Keratinocyte (primary cell): Measurements from ENCODE around the gene SIGLEC15. TPM values are rescaled to one million over a fixed set of nuclear protein-coding genes. Genes with fewer than 3 reads are reported as not detected.

Experiments
- DNase-seq: peaks from one replicate; pipeline ENCODE4 v3.0.0-alpha.2; 2011; ENCODE audit warnings: low read depth, missing footprints, low spot score
- FAIRE-seq: peaks from 2 replicates; lab custom pipeline; 2011; peaks lifted over from hg19 to GRCh38; lab: Jason Lieb, UNC
- H2AFZ ChIP-seq: 2 replicates; pipeline ENCODE4 v1.6.0; 2012; ENCODE audit warnings: low read length, control low read depth, inconsistent platforms; ENCODE audit not compliant: control insufficient read depth
- H3K27ac ChIP-seq: 2 replicates; pipeline ENCODE4 v1.5.1; 2011; ENCODE audit warnings: low read length; ENCODE audit not compliant: control insufficient read depth, insufficient read depth
- H3K27me3 ChIP-seq: 3 replicates; pipeline ENCODE4 v1.6.0; 2011; ENCODE audit warnings: low read length; ENCODE audit not compliant: control insufficient read depth, insufficient read depth; ENCODE audit errors: extremely low read depth
- H3K36me3 ChIP-seq, 2 experiments: 2 replicates in 1 of 2; 3 replicates in 1 of 2; pipeline ENCODE4 v1.5.1; 2011; ENCODE audit warnings: low read length in 2 of 2, mild to moderate bottlenecking in 1 of 2; ENCODE audit not compliant: control insufficient read depth in 2 of 2, insufficient read depth in 2 of 2; ENCODE audit errors: extremely low read depth in 1 of 2
- H3K4me1 ChIP-seq: 3 replicates; pipeline ENCODE4 v1.5.1; 2011; ENCODE audit warnings: low read length; ENCODE audit not compliant: control insufficient read depth, insufficient read depth; ENCODE audit errors: extremely low read depth
- H3K4me2 ChIP-seq: 3 replicates; pipeline ENCODE4 v1.6.0; 2011; ENCODE audit warnings: low read depth, low read length; ENCODE audit not compliant: control insufficient read depth, insufficient read depth; ENCODE audit errors: extremely low read depth
- H3K4me3 ChIP-seq, 3 experiments: fragments of 200-600 bp in 1 of 3; sonication (generic) in 1 of 3; 2 replicates in 2 of 3; 3 replicates in 1 of 3; pipeline ENCODE4 v1.5.1; 2011 to 2016; ENCODE audit warnings: low read length in 3 of 3, mild to moderate bottlenecking in 3 of 3, control low read depth in 2 of 3, inconsistent platforms in 1 of 3, low read depth in 1 of 3, mixed read lengths in 1 of 3, mixed run types in 1 of 3, moderate library complexity in 1 of 3; ENCODE audit not compliant: control insufficient read depth in 2 of 3, insufficient read depth in 2 of 3; ENCODE audit errors: extremely low read depth in 1 of 3
- H3K79me2 ChIP-seq: 2 replicates; pipeline ENCODE4 v1.6.0; 2012; ENCODE audit warnings: low read length; ENCODE audit not compliant: control insufficient read depth, insufficient read depth
- H3K9ac ChIP-seq: 3 replicates; pipeline ENCODE4 v1.6.0; 2011; ENCODE audit warnings: low read length; ENCODE audit not compliant: control insufficient read depth, insufficient read depth; ENCODE audit errors: extremely low read depth
- H3K9me1 ChIP-seq: 3 replicates; pipeline ENCODE4 v1.6.0; 2011; ENCODE audit warnings: low read length; ENCODE audit not compliant: control insufficient read depth, insufficient read depth; ENCODE audit errors: extremely low read depth
- H3K9me3 ChIP-seq: 2 replicates; pipeline ENCODE4 v1.5.1; 2012; ENCODE audit warnings: low read depth, low read length; ENCODE audit not compliant: control insufficient read depth
- H4K20me1 ChIP-seq: 3 replicates; pipeline ENCODE4 v1.6.0; 2011; ENCODE audit warnings: low read length; ENCODE audit not compliant: control insufficient read depth, insufficient read depth; ENCODE audit errors: extremely low read depth
- CTCF ChIP-seq, 3 experiments: IDR thresholded peaks in 1 of 3; conservative IDR thresholded peaks in 1 of 3; optimal IDR thresholded peaks in 1 of 3; 2 replicates in 2 of 3; 3 replicates in 1 of 3; pipeline versions ENCODE3 to v1.5.1; 2011; ENCODE audit warnings: low read length in 3 of 3, mild to moderate bottlenecking in 3 of 3, moderate library complexity in 2 of 3, control low read depth in 1 of 3, inconsistent platforms in 1 of 3; ENCODE audit not compliant: insufficient read depth in 2 of 3; ENCODE audit errors: extremely low read depth in 1 of 3
- EZH2 ChIP-seq: IDR thresholded peaks from one replicate; pipeline ENCODE4 v1.6.1; 2012; ENCODE audit warnings: inconsistent platforms, mild to moderate bottlenecking, low read length, moderate library complexity
- dilution Hi-C: fragments of 300-500 bp; cut with MboI; formaldehyde crosslinking; loops from one replicate; pipeline ENCODE4 v1.7.0; 2020; ENCODE audit warnings: low sequenced_read_pairs; ENCODE audit not compliant: extremely low pct_ligation_motif_present
- polyA plus RNA-seq, 5 experiments: library from polyadenylated mRNA; depleted of rRNA in 3 of 5; stranded (reverse) in 3 of 5; stranded (forward) in 1 of 5; unstranded in 1 of 5; fragments of >200 nt; gene quantifications; 1 replicate in 1 of 5; 2 replicates in 3 of 5; 3 replicates in 1 of 5; pipeline versions ENCODE4 v1.2.1 to v1.2.3, GENCODE V29; 2011 to 2012; ENCODE audit warnings: missing spikeins in 2 of 5, low read depth in 1 of 5, low replicate concordance in 1 of 5

Gene SIGLEC15
- polyA plus RNA-seq, 1 donor (not counting 4 experiments of a cell fraction or from before 2014, with no cell fraction given) = not detected

- Histone ChIP-seq H2AFZ (peak overlapping the region; percentile 3), H3K9me3 (no peaks in the 10 kb centered on the region), H3K4me1 (peaks cover 15% of the 10 kb centered on the region), H3K36me3 (no peaks in the 10 kb centered on the region), H3K27ac (no peak overlapping the region), H3K9ac (no peak overlapping the region), H3K27me3 (no peaks in the 10 kb centered on the region), H3K4me2 (no peak overlapping the region), H4K20me1 (no peaks in the 10 kb centered on the region), H3K4me3 (no peak overlapping the region), H3K79me2 (no peaks in the 10 kb centered on the region), H3K9me1 (no peaks in the 10 kb centered on the region)
- no peak for FAIRE-seq
- dilution Hi-C loops = no loop called here
- TF ChIP-seq EZH2 (no peak), CTCF (optimal IDR thresholded peaks at IDR 0.05 in 1 of 3, IDR thresholded peaks at IDR 0.05 in 1 of 3, conservative IDR thresholded peaks at IDR 0.05 in 1 of 3; ENCODE audit: extremely low read depth in 1 of 3, insufficient read depth in 2 of 3, low read length in 3 of 3) (no peak)
- no peak for DNase-seq
Observed at GRCh38 chr18:45828917-45829811, 3.7 kb downstream of the SIGLEC15 start.

- Histone ChIP-seq H3K4me3 (no peak overlapping the region), H3K79me2 (no peaks in the 10 kb centered on the region), H3K9ac (no peak overlapping the region), H2AFZ (no peak overlapping the region), H3K27ac (no peak overlapping the region), H3K9me1 (no peaks in the 10 kb centered on the region), H3K27me3 (no peaks in the 10 kb centered on the region), H3K4me2 (no peak overlapping the region), H4K20me1 (no peaks in the 10 kb centered on the region), H3K9me3 (no peaks in the 10 kb centered on the region), H3K36me3 (no peaks in the 10 kb centered on the region), H3K4me1 (peaks cover 15% of the 10 kb centered on the region)
- dilution Hi-C loops = no loop called here
- DNase-seq = no peak
- no peak for FAIRE-seq
- TF ChIP-seq CTCF (optimal IDR thresholded peaks at IDR 0.05 in 1 of 3, IDR thresholded peaks at IDR 0.05 in 1 of 3, conservative IDR thresholded peaks at IDR 0.05 in 1 of 3; ENCODE audit: extremely low read depth in 1 of 3, insufficient read depth in 2 of 3, low read length in 3 of 3) = no peak
- no peak for TF ChIP-seq EZH2
Observed at GRCh38 chr18:45829855-45830254, 4.4 kb downstream of the SIGLEC15 start.
